GM12873 (cell line): ENCODE data around the gene AP1S1.

Experiments used
- TF ChIP-seq, protein P1 (sequence below): IDR thresholded peaks from 2 replicates; pipeline ENCODE4 v1.5.1; 2012; ENCODE audit warnings: low read depth, mild to moderate bottlenecking, moderate library complexity, low read length, control low read depth; ENCODE audit not compliant: insufficient read depth; ENCODE audit errors: missing control alignments

Gene AP1S1

DNA sequence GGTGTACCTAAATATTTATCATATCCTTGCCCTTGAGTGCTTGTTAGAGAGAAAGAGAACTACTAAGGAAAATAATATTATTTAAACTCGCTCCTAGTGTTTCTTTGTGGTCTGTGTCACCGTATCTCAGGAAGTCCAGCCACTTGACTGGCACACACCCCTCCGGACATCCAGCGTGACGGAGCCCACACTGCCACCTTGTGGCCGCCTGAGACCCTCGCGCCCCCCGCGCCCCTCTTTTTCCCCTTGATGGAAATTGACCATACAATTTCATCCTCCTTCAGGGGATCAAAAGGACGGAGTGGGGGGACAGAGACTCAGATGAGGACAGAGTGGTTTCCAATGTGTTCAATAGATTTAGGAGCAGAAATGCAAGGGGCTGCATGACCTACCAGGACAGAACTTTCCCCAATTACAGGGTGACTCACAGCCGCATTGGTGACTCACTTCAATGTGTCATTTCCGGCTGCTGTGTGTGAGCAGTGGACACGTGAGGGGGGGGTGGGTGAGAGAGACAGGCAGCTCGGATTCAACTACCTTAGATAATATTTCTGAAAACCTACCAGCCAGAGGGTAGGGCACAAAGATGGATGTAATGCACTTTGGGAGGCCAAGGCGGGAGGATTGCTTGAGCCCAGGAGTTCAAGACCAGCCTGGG lies 15.9 kb upstream of the AP1S1 start:
- TF ChIP-seq, protein P1, sequence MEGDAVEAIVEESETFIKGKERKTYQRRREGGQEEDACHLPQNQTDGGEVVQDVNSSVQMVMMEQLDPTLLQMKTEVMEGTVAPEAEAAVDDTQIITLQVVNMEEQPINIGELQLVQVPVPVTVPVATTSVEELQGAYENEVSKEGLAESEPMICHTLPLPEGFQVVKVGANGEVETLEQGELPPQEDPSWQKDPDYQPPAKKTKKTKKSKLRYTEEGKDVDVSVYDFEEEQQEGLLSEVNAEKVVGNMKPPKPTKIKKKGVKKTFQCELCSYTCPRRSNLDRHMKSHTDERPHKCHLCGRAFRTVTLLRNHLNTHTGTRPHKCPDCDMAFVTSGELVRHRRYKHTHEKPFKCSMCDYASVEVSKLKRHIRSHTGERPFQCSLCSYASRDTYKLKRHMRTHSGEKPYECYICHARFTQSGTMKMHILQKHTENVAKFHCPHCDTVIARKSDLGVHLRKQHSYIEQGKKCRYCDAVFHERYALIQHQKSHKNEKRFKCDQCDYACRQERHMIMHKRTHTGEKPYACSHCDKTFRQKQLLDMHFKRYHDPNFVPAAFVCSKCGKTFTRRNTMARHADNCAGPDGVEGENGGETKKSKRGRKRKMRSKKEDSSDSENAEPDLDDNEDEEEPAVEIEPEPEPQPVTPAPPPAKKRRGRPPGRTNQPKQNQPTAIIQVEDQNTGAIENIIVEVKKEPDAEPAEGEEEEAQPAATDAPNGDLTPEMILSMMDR, result peak; percentile 77

DNA sequence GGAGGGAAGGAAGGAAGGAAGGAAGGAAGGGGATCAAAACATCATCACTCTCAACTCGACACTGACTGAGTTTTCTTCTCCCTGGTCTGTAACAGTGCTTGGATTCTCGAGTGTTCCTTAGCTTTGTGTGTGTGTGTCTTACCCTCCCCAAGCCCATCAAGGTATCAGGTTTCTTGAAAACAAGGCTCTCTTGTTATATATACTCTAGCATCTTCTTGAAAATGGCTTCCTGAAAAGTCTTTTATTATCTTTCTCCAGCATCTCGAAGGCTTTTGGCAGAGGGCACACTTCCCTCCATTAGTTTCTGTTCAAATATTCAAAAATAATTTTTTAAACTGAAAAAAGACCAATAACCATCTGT lies 14.0 kb upstream of the AP1S1 start:
- TF ChIP-seq, protein P1, result no peak

DNA sequence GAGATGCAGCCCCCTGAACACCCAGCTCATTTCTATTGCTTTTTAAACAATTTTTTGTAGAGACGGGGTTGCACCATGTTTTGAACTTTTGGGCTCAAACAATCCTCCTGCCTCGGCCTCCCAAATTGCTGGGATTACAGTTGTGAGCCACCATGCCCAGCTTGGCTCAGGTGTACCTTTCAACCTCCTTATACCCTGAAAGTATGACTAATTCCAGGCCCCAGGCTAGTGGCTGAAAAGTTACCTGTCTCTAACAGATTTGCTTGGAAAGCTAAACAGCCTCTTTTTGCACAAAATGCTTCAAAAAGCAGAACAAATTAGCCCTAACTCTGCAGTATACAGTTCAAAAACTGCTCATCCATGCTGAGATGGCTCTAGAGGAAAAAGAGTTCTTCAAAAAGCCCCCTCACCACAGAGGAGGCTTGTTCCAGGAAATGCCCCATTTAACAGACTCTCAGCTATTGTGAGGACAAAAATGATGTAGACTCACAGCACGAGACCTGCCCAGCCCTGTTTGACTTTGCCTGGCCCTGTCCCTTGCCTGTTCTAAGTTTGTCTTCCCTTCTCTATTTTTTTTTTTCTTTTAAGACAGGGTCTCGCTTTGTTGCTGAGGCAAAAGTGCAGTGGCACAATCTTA lies 13.4 kb upstream of the AP1S1 start:
- TF ChIP-seq, protein P1, result no peak

DNA sequence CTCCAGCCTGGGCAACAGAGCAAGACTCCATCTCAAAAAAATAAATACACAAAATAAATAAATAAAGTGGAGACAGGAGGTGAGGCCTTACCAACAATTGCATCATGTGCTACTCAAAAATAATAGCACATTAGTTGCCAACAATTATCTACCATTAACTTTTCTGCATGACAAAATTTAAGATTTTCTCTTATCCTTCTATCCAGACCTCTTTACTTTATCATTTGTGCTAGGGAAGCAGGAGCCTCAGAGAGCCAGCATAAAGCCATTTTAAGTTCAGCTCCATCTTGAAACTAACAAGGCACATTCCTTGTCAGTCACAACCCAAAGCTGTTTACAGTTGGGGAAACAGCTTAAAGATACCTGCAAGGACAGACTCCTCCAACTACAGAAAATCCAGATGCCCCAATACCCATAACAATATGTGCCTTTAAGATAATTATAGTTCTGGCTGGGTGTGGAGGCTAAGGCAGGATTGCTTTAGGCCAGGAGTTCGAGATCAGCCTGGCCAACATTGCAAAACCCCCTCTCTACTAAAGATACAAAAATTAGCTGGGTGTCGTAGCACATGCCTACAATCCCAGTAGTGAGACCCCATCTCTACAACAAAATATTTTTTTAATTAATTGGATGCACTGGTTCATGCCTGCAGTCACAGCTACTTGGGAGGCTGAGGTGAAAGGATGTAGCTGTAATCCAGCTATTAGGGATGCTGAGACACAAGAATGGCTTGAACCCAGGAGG lies 2.2 kb upstream of the AP1S1 start:
- TF ChIP-seq, protein P1, result no peak

DNA sequence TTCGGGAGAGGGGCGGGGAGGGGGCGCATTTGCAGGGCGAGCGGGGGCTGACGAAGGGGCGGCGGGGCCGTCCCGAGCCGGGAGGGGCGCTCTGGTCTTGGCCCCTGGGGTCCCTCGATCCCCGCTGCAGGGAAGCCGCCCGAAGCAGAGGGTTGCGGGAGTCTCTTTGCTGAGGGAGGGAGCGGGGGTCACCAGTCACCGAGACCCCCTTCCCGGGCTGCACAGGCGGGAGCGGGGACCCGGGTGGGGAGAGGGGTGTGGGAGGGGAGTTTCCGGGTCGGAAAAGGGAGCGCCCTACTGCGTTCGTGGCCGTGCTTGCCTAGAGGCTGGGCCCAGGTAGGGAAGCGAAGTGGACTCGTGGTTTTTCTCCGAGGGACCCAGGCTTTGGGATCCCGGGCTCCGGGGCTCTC lies 422 bp downstream of the AP1S1 start:
- TF ChIP-seq, protein P1, result no peak

DNA sequence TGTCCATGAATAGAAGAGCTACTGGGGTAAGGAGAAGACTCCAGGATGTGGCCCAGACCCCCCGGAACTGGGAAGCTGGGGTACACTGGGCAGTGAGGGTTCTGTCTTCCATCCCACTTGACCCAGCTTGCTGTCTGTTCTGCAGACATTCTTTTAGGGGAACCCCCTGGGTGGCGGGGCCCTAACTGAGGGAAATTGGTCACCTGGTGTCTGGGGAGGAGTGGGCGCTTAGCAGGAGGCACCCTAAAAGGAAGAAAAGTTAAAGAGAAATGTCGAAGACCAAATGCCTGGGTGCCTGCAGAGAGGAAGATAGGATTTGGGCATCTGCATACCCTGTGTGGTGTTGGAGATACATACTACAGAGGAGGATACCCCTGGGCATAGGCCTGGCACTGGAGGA lies 1.0 kb downstream of the AP1S1 start:
- TF ChIP-seq, protein P1, result no peak

DNA sequence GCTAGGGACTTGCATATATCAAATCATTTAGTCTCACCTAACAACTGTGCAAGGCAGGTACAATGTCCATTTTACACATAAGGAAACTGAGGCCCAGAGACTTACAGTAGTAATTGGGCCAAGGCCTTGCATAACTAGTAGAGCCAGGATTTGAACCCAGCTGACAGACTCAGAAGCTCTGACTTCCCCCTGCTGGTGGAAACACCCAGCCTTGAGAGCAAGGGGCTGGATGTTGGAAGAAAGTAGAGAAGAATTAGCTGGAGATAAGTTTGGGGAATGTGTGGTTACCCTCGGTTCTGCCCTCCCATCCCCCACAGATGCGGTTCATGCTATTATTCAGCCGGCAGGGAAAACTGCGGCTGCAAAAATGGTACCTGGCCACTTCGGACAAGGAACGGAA lies 2.0 kb downstream of the AP1S1 start:
- TF ChIP-seq, protein P1, result peak; percentile 32
